ENCODE data around the gene SMYD1. TPM values are rescaled to one million over a fixed set of nuclear protein-coding genes. Genes with fewer than 3 reads are reported as not detected.

SMYD1 gene
- total RNA-seq, 1 donor from 2014 or later, result not detected

- Mint-ChIP-seq H3K27ac (ENCODE audit: unreplicated experiment) (no peak overlapping the region), H3K36me3 (ENCODE audit: low read depth) (peaks cover 3% of the 10 kb centered on the region), H3K27me3 (ENCODE audit: low read depth) (no peaks in the 10 kb centered on the region), H3K9me3 (no peaks in the 10 kb centered on the region), H3K4me3 (peak overlapping the region; percentile 11), H3K4me1 (peaks cover 50% of the 10 kb centered on the region)
- TF ChIP-seq CTCF (conservative IDR thresholded peaks at IDR 0.05), result no peak
- DNase-seq (ENCODE audit: low read depth, low spot score), result no peak
Measured at GRCh38 chr2:88053296-88053695, 14.3 kb upstream of the SMYD1 start.

- TF ChIP-seq CTCF (conservative IDR thresholded peaks at IDR 0.05), result no peak
- no peaks in the 10 kb centered on the region for H3K27me3 Mint-ChIP-seq (ENCODE audit: low read depth)
- peaks cover 41% of the 10 kb centered on the region for H3K4me1 Mint-ChIP-seq
- H3K9me3 Mint-ChIP-seq, result no peaks in the 10 kb centered on the region
- peak overlapping the region; percentile 97 for H3K4me3 Mint-ChIP-seq
- no peak for DNase-seq (ENCODE audit: low read depth, low spot score)
- H3K27ac Mint-ChIP-seq (ENCODE audit: unreplicated experiment), result peak overlapping the region; percentile 98
- peaks cover 3% of the 10 kb centered on the region for H3K36me3 Mint-ChIP-seq (ENCODE audit: low read depth)
Measured at GRCh38 chr2:88053934-88054781, 13.5 kb upstream of the SMYD1 start.

GRCh38 chr2:88054782-88055370 is 12.7 kb upstream of the SMYD1 start:
- Mint-ChIP-seq H3K27me3 (ENCODE audit: low read depth) (no peaks in the 10 kb centered on the region), H3K4me1 (peaks cover 34% of the 10 kb centered on the region), H3K36me3 (ENCODE audit: low read depth) (peaks cover 3% of the 10 kb centered on the region), H3K27ac (ENCODE audit: unreplicated experiment) (peak overlapping the region; percentile 98), H3K4me3 (peak overlapping the region; percentile 97), H3K9me3 (no peaks in the 10 kb centered on the region)
- no peak for DNase-seq (ENCODE audit: low read depth, low spot score)
- TF ChIP-seq CTCF (conservative IDR thresholded peaks at IDR 0.05), result no peak

GRCh38 chr2:88055371-88056128 is 12.1 kb upstream of the SMYD1 start, which contains the start of gene KRCC1:
KRCC1 (minus strand) TSS chr2:88055783; CDS start chr2:88028563, 27,220 bp downstream.
- TF ChIP-seq CTCF (conservative IDR thresholded peaks at IDR 0.05), result no peak
- no peaks in the 10 kb centered on the region for H3K9me3 Mint-ChIP-seq
- H3K27ac Mint-ChIP-seq (ENCODE audit: unreplicated experiment), result peak within 1 kb of the TSS; percentile 98
- H3K36me3 Mint-ChIP-seq (ENCODE audit: low read depth), result peaks cover 3% of the 10 kb centered on the region
- H3K27me3 Mint-ChIP-seq (ENCODE audit: low read depth), result no peaks in the 10 kb centered on the region
- peak within 1 kb of the TSS; percentile 97 for H3K4me3 Mint-ChIP-seq
- H3K4me1 Mint-ChIP-seq, result peaks cover 31% of the 10 kb centered on the region
- DNase-seq (ENCODE audit: low read depth, low spot score), result peak; percentile 82

GRCh38 chr2:88057437-88057844 is 10.2 kb upstream of the SMYD1 start:
- no peak for TF ChIP-seq CTCF (conservative IDR thresholded peaks at IDR 0.05)
- no peak for DNase-seq (ENCODE audit: low read depth, low spot score)
- Mint-ChIP-seq H3K4me3 (peak overlapping the region; percentile 59), H3K9me3 (no peaks in the 10 kb centered on the region), H3K36me3 (ENCODE audit: low read depth) (peaks cover 3% of the 10 kb centered on the region), H3K27me3 (ENCODE audit: low read depth) (no peaks in the 10 kb centered on the region), H3K4me1 (peaks cover 31% of the 10 kb centered on the region), H3K27ac (ENCODE audit: unreplicated experiment) (no peak overlapping the region)

All from neural crest cell (in vitro differentiated cells).